Ovary (tissue), 3 donors: ENCODE results near the gene NPTN.
"Not testable (repeated sequence)": the region's sequence is repeated elsewhere in the genome, so short reads cannot be mapped to it uniquely, and the experiment has no call there.

Experiments
- EP300 ChIP-seq: sonication (generic); formaldehyde crosslinking; IDR thresholded peaks from one replicate; pipeline ENCODE4 v1.6.1; 2017; ENCODE audit warnings: antibody characterized with exemption
- POLR2A ChIP-seq: fragments of 450-650 bp; IDR thresholded peaks from one replicate; pipeline ENCODE4 v1.6.1; 2017; ENCODE audit warnings: antibody characterized with exemption, mild to moderate bottlenecking, moderate library complexity
- TF ChIP-seq, protein P1 (sequence below), 3 donors: fragments of 450-650 bp in 2 of 3; fragments of 200-600 bp in 1 of 3; IDR thresholded peaks; one replicate each; pipeline versions ENCODE4 v1.5.1 to v1.8.0; 2016 to 2022; ENCODE audit warnings: antibody characterized with exemption in 3 of 3, mild to moderate bottlenecking in 1 of 3
- donor health status: DM: no; HTN: no; CAD: no.

DNA sequence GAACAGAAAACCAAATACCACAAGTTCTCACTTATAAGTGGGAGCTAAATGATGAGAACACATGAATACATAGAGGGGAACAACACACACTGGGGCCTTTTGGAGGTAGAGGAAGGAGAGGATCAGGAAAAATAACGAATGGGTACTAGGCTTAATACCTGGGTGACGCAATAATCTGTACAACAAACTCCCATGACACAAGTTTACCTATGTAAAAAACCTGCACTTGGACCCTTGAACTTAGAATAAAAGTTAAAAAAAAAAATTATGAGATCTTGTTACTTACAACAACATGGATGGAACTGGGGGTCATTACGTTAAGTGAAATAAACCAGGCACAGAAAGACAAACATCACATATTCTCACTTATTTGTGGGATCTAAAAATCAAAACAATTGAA lies 84.3 kb downstream of the NPTN start:
- TF ChIP-seq, protein P1, sequence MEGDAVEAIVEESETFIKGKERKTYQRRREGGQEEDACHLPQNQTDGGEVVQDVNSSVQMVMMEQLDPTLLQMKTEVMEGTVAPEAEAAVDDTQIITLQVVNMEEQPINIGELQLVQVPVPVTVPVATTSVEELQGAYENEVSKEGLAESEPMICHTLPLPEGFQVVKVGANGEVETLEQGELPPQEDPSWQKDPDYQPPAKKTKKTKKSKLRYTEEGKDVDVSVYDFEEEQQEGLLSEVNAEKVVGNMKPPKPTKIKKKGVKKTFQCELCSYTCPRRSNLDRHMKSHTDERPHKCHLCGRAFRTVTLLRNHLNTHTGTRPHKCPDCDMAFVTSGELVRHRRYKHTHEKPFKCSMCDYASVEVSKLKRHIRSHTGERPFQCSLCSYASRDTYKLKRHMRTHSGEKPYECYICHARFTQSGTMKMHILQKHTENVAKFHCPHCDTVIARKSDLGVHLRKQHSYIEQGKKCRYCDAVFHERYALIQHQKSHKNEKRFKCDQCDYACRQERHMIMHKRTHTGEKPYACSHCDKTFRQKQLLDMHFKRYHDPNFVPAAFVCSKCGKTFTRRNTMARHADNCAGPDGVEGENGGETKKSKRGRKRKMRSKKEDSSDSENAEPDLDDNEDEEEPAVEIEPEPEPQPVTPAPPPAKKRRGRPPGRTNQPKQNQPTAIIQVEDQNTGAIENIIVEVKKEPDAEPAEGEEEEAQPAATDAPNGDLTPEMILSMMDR (IDR thresholded peaks at IDR 0.05), result not testable (repeated sequence)
- not testable (repeated sequence) for TF ChIP-seq EP300, POLR2A
